ENCODE data around the gene DPP6. TPM values are rescaled to one million over a fixed set of nuclear protein-coding genes. Genes with fewer than 3 reads are reported as not detected.
"Not testable (repeated sequence)": the region's sequence is repeated elsewhere in the genome, so short reads cannot be mapped to it uniquely, and the experiment has no call there.

Gene DPP6
- total and polyA plus RNA-seq, 9 donors = 0.22 to 3.9 (median 1.3) TPM; not detected in 1

DNA sequence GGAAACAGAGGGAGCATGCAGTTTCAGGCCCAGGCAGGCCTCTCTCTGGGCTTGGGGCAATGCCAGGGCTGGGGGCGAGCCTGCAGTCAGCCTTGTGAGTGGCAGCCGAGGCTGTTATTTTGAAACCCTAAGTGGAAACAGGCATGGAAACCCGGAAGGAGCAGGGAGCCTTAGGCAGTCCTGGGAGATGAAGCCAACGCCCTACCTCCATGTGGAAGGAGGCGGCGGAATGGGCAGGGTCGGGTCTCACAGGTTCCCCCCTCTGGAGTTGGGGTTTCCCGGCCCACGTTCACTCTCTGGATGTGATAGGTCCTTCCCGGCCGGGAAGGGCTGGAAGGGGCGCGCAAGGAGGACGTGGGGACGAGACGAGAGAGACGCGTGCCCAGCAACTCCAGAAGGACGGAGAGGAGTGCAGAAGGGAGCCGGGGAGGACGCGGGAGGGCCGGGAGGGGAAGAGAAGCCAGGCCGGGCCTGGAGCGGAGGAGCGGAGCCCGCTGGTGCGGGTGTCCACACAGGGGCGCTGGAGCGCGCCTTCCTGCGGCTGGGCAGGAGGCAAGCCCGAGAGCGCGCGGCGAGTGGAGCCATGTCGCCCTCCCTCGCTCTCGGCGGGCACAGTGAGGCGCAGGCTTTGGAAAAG lies 1.1 kb upstream of the DPP6 start:
- H3K4me3 ChIP-seq; H3K27me3 ChIP-seq; H3K4me1 ChIP-seq (ENCODE audit: insufficient read depth); H3K27ac ChIP-seq; H3K36me3 ChIP-seq; DNase-seq; H3K9me3 ChIP-seq; intact Hi-C loops (cut with DNase I): not testable (repeated sequence)
- WGBS, 3 donors = 3 to 5% (median 4%) methylated on average over 23 to 29 of the region's 42 CpGs

DNA sequence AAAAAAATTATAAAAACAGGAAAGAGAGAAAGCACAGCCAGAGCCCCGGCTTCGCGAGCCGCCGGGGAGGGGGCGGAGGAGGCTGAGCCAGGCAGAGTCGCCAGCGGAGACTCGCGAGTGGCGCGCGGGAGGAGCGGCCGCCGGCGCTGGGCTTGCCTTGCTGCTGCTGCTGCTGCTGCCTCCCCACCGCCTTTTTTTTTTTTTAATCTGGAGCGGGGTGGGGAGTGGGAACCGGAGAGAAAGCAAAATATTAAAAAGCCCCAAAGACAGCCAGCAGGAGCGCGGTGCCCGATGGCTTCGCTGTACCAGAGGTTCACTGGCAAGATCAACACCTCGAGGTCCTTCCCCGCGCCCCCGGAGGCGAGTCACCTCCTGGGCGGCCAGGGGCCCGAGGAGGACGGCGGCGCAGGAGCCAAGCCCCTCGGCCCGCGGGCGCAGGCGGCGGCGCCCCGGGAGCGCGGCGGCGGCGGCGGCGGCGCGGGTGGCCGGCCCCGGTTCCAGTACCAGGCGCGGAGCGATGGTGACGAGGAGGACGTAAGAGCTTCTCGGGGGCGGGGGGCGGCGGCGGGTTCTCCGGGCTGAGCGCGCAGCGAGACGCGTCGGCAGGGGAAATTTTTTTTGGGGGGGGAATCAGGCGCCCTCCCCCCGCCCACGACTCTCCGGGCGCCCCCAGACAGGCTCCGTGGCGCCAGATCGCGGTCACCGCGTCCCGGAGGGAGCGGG lies 493 bp downstream of the DPP6 start:
- H3K9me3 ChIP-seq; H3K27ac ChIP-seq; H3K4me1 ChIP-seq (ENCODE audit: insufficient read depth); H3K27me3 ChIP-seq; H3K4me3 ChIP-seq; DNase-seq; H3K36me3 ChIP-seq; intact Hi-C loops (cut with DNase I): not testable (repeated sequence)
- 1% methylated on average over 26 to 78 of the region's 83 CpGs for WGBS, 3 donors

DNA sequence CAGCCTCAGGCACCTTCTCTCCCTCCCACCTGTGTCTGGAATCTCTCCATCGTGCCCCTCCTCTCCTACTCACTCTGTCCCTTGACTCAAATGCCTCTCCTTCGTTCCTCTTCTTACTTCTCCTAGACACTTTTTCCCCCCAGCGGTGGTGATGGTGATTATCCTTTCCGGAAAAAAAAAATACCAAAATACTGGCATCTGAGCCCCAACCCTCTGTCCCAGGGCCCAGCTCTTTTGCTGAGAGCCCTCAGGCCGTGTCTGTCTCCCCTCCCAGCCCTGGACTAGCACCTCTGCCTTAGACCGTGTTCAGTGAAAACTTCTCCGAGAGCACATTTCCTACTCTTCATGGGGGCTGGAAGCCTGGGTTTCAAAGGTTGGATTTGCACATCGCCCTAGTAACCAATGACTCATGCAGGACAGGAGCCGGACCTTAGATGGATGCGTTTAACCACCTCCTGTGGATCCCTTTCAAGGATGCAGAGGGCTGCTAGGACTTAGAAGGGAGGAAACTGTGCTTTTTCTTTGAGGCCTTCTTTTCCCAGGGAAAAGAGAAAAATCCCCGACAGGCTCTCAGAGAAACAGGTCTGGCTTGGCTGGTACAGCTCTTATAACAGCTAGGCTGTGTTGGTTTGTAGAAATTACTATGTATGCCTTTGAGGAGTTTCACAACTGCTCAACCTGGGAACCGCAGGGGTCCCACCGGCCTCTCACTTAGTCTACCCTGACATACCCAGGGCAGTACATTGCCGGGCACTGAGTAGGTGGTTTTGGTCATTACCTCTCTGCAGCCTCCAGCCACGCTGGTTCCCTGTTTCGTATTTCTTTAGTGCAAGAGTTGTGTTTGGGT lies 1.5 kb downstream of the DPP6 start:
- H3K36me3 ChIP-seq; H3K4me1 ChIP-seq (ENCODE audit: insufficient read depth); H3K27ac ChIP-seq; H3K27me3 ChIP-seq; DNase-seq; intact Hi-C loops (cut with DNase I); H3K9me3 ChIP-seq; H3K4me3 ChIP-seq: not testable (repeated sequence)
- 27 to 35% (median 32%) methylated on average over 10 to 11 of the region's 16 CpGs for WGBS, 3 donors

DNA sequence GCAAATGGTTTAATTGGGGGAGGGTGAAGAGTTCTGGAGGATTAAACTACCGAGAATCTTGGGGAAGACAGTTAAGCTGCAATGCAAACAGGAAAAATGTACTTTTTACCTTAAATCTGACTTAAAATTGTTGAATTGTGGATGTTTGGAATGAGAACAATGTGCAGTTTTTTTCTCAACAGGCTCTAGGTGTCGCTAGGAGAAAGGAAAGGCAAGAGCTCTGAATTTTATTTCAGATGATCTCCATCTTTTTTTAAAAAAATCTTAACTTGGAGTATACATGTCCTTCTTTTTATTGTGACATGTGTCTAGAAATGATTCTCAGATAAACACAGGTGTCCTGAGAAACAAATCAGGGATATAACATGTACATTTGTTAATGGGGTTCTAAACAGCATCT lies 2.5 kb downstream of the DPP6 start:
- intact Hi-C loops (cut with DNase I); H3K27ac ChIP-seq; H3K4me1 ChIP-seq (ENCODE audit: insufficient read depth); DNase-seq; H3K4me3 ChIP-seq; H3K36me3 ChIP-seq; H3K9me3 ChIP-seq; H3K27me3 ChIP-seq: not testable (repeated sequence)
- 6 to 37% (median 14%) methylated on average over 1 to 2 of the region's 2 CpGs for WGBS, 3 donors

DNA sequence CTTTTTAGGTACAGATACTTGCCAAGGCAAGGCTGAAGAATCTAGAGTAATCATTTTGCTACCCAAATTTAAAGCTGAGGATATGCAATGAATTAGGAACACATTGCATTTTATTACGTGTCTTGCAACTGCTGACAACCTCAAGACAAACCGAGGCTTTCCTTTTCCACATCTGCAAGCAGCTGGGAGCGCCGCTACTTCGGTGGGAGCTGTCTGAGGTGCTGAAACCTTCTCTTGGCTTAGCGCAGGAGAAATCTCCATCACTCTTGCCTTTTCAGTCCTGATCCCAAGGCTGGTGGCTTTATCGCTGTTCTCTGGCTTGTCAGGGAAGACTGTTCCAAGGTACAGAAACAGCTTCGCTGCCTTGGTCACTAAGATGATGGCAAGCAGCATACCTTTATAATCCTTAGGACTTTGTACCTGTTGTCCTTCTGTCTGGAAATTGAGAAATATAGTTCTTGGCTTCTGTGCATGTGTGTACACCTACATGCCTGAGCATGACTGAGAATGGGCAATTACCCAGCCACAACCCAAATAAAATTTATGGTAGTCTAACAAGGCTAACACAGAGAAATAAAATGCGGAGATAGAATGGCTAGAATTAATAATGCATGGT lies 3.4 kb downstream of the DPP6 start:
- H3K36me3 ChIP-seq; H3K4me3 ChIP-seq; H3K9me3 ChIP-seq; DNase-seq; H3K27me3 ChIP-seq; H3K27ac ChIP-seq; H3K4me1 ChIP-seq (ENCODE audit: insufficient read depth); intact Hi-C loops (cut with DNase I): not testable (repeated sequence)
- 10 to 15% (median 11%) methylated on average over 9 of the region's 9 CpGs for WGBS, 3 donors

DNA sequence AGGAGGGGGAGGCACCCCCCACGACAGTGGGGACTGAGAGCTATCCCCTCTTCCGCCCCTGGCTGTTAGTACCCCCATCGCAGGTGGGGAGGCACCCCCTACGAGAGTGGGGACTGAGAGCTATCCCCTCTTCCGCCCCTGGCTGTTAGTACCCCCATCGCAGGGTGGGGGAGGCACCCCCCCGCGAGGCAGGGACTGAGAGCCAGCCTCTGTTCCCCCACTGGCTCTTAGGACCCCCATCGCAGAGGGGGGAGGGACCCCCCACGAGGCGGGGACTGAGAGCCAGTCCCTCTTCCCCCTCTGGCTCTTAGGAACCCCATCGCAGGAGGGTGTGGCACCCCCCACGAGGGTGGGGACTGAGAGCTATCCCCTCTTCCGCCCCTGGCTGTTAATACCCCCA lies 6.6 kb downstream of the DPP6 start:
- WGBS, 3 donors = 90 to 100% (median 93%) methylated on average over 7 to 14 of the region's 14 CpGs
- DNase-seq; intact Hi-C loops (cut with DNase I): not testable (repeated sequence)

DNA sequence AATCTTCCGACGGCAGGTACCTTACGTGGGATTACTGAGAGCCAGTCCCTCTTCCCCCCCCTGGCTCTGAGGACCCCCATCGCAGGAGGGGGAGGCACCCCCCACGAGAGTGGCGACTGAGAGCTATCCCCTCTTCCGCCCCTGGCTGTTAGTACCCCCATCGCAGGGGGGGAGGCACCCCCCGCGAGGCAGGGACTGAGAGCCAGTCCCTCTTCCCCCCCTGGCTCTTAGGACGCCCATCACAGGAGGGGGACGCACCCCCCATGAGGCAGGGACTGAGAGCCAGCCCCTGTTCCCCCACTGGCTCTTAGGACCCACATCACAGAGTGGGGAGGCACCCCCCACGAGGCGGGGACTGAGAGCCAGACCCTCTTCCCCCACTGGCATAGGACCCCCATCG lies 8.4 kb downstream of the DPP6 start:
- 74 to 98% (median 92%) methylated on average over 4 to 15 of the region's 15 CpGs for WGBS, 3 donors

More for the DNA sequence above, 6.6 kb downstream of the DPP6 start:
- not testable (repeated sequence) for H3K9me3 ChIP-seq; H3K4me1 ChIP-seq (ENCODE audit: insufficient read depth); H3K4me3 ChIP-seq; H3K27ac ChIP-seq; H3K27me3 ChIP-seq; H3K36me3 ChIP-seq

DNA sequence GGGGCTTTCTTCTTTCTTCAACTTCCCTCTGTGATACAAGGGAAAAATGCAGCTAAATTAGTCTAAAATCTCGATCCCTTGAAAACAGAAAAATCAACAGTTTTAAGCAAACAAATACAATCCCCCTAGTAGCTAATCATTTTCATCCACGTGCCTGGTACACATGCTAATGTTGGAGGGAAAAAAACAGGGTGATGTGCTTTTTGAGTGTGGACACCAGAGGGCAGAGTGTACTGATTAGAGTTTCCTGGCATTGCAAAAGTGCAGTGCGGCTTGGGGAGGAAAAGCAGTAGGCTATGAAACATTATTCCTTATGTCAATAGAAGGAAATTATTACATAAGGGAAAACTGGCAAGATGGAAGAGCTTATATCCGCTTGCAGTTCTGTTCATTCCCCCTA lies 19.6 kb downstream of the DPP6 start:
- H3K27ac ChIP-seq; H3K27me3 ChIP-seq; H3K36me3 ChIP-seq; H3K4me1 ChIP-seq (ENCODE audit: insufficient read depth); H3K4me3 ChIP-seq; intact Hi-C loops (cut with DNase I); DNase-seq; H3K9me3 ChIP-seq: not testable (repeated sequence)
- 8 to 11% (median 9%) methylated on average over 4 of the region's 4 CpGs for WGBS, 3 donors

More for the DNA sequence above, 8.4 kb downstream of the DPP6 start:
- H3K4me3 ChIP-seq; H3K27ac ChIP-seq; H3K4me1 ChIP-seq (ENCODE audit: insufficient read depth); intact Hi-C loops (cut with DNase I); H3K9me3 ChIP-seq; DNase-seq; H3K27me3 ChIP-seq; H3K36me3 ChIP-seq: not testable (repeated sequence)

DNA sequence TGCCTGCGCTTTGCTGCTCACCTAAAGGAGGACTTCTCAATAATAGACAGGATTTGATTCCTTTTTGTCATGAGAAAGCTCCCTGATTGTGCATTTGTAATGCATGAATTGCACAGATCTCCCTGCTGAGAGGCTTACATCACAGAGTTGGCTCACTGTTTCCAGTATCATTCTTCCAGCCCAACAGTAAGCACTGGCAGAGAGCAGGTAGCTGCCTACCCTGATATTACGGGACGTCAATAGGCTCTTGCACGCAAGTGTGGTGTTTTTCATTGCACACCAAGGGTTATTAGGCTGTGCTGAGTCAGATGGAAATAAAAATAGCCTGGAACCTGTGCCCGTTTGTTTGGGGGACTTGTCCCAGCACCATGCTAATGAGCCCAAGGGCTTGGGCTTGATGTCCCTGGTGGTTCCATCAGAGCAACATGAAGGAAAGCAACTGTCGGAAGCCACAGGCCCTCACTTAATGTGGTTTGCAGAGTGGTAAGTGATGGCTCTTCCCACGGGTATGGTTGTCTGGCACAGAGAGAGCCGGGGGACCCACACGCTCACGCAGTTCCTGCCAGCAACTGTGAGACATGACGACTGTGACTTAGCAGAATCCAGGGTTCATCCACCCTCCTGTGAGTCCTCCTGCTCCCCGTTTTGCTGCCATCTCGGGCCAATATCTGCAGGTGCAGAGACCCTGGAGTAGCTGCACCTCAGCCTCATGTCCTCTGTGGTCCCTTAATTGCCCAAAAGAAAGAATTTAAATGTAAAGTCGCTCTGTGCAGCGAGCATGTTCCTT lies 20.4 kb downstream of the DPP6 start:
- H3K4me1 ChIP-seq (ENCODE audit: insufficient read depth); H3K27me3 ChIP-seq; H3K4me3 ChIP-seq; H3K36me3 ChIP-seq; intact Hi-C loops (cut with DNase I); H3K9me3 ChIP-seq; H3K27ac ChIP-seq; DNase-seq: not testable (repeated sequence)
- 77 to 82% (median 77%) methylated on average over 15 of the region's 15 CpGs for WGBS, 3 donors

DNA sequence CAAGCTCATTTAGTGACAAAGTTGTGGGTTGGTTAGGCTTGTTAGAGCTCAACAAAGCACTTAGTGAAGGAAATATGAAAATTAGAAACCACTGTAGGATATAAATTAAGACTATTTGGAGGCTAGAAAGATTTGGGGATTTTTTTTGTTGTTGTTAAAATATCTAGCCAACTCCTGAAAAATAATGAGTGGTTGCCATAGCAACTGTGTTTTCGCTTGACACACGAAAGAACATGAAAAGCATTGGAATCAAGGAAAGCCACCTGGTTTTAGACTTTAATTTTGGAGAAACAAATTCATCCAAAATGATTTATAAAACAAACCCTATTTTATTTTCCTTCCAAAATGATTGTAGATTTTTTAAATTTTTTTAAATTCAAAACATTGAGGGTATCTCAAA lies 26.3 kb downstream of the DPP6 start:
- intact Hi-C loops (cut with DNase I) = not testable (repeated sequence)

DNA sequence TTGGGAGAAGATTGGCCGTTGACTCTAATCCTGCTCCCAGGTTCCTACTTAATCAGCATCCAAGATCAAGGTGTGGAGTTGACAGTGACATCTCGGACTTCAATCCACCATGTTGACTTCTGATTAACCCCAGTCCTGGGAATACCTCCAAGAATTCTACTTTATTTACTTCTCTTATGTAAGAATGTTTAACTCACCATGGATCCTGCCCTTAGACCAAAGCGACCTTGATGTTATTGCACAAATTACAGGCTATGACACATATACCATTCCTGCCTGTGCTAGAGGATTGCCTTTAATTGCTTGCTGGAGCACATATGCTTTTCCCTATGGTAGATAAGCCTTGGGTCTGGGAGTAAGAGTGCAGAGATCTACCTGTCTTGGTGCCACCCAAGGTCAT lies 28.1 kb downstream of the DPP6 start:
- H3K4me3 ChIP-seq; H3K27ac ChIP-seq; intact Hi-C loops (cut with DNase I); DNase-seq; H3K4me1 ChIP-seq (ENCODE audit: insufficient read depth); H3K36me3 ChIP-seq; H3K27me3 ChIP-seq; H3K9me3 ChIP-seq: not testable (repeated sequence)
- WGBS, 3 donors = 67 to 91% (median 76%) methylated on average over 3 of the region's 3 CpGs

More for the DNA sequence above, 26.3 kb downstream of the DPP6 start:
- DNase-seq; H3K36me3 ChIP-seq; H3K9me3 ChIP-seq; H3K4me3 ChIP-seq; H3K4me1 ChIP-seq (ENCODE audit: insufficient read depth); H3K27me3 ChIP-seq; H3K27ac ChIP-seq: not testable (repeated sequence)
- WGBS, 3 donors = 11 to 26% (median 21%) methylated on average over 2 of the region's 2 CpGs

All from ovary (tissue), 9 donors.